K562 (cell line): ENCODE data around the gene TRIM34. TPM values are rescaled to one million over a fixed set of nuclear protein-coding genes. Genes with fewer than 3 reads are reported as not detected.

Experiments
- ATAC-seq: fragments of 200-7000 bp; cut with Tn5 transposase; 3 replicates; pipeline ENCODE4 v1.9.1; 2020; ENCODE audit warnings: moderate library complexity
- BruUV-seq: library from RNA; stranded (reverse); fragments of 400-500 nt; replicated peaks from 2 replicates; lab custom pipeline; 2021; lab: Mats Ljungman, UMichigan
- CTCF ChIA-PET: fragments of 300-600 bp; formaldehyde crosslinking; extraction: SDS; loops from one replicate; lab custom pipeline; 2021; ENCODE audit warnings: low intra/inter-chr PET ratio; lab: Yijun Ruan, JAX
- POLR2A ChIA-PET: fragments of 300-600, 350-650 bp; sonication (Branson Sonifier 250); formaldehyde crosslinking; extraction: SDS; loops from one replicate; lab custom pipeline; 2021; ENCODE audit warnings: antibody characterized with exemption, inconsistent platforms; lab: Yijun Ruan, JAX
- DNase-seq, 4 experiments: peaks; one replicate each; pipeline versions ENCODE4 v3.0.0 to v3.0.0-alpha.2; 2011 to 2018; ENCODE audit warnings: low spot score in 3 of 4, mixed read lengths in 3 of 4; ENCODE audit errors: extremely low read depth in 1 of 4
- FAIRE-seq: peaks from 2 replicates; lab custom pipeline; 2011; peaks lifted over from hg19 to GRCh38; lab: Jason Lieb, UNC
- H2AFZ ChIP-seq: 2 replicates; pipeline ENCODE4 v1.6.0; 2011; ENCODE audit warnings: low read depth, low read length, control low read depth, inconsistent platforms
- H3K27ac ChIP-seq: fragments of 200-600 bp; 3 replicates; pipeline ENCODE4 v1.8.0; 2011; ENCODE audit warnings: low read depth, mild to moderate bottlenecking, control low read depth, inconsistent platforms, low read length, moderate library complexity, mixed read lengths; ENCODE audit errors: extremely low read depth
- H3K27me3 ChIP-seq, 2 experiments: fragments of 300-600 bp in 1 of 2; 2 replicates in 1 of 2; 3 replicates in 1 of 2; pipeline versions ENCODE4 v1.6.0 to v1.8.0; 2011; ENCODE audit warnings: inconsistent platforms in 2 of 2, low read length in 2 of 2, mild to moderate bottlenecking in 1 of 2, mixed read lengths in 1 of 2, moderate library complexity in 1 of 2; ENCODE audit not compliant: control insufficient read depth in 2 of 2, insufficient read depth in 2 of 2
- H3K36me3 ChIP-seq: fragments of 300-600 bp; 3 replicates; pipeline ENCODE4 v1.8.0; 2011; ENCODE audit warnings: mild to moderate bottlenecking, low read length, inconsistent platforms; ENCODE audit not compliant: control insufficient read depth, insufficient read depth
- H3K4me1 ChIP-seq, 2 experiments: fragments of 200-600 bp in 1 of 2; replicated peaks in 1 of 2; 2 replicates in 1 of 2; 3 replicates in 1 of 2; pipeline versions ENCODE4 v1.5.1 to v1.8.0; 2011; ENCODE audit warnings: inconsistent platforms in 2 of 2, low read length in 2 of 2, mild to moderate bottlenecking in 1 of 2, mixed read lengths in 1 of 2, moderate library complexity in 1 of 2; ENCODE audit not compliant: control insufficient read depth in 2 of 2, insufficient read depth in 2 of 2
- H3K4me2 ChIP-seq: 2 replicates; pipeline ENCODE4 v1.6.1; 2011; ENCODE audit warnings: low read length, control low read depth, inconsistent platforms, mixed read lengths; ENCODE audit not compliant: insufficient read depth
- H3K4me3 ChIP-seq: fragments of 200-600 bp; sonication (generic), shearing (Covaris generic); 2 replicates; pipeline ENCODE4 v1.5.1; 2016; ENCODE audit warnings: control low read depth, inconsistent platforms
- H3K79me2 ChIP-seq: fragments of 200-600 bp; 3 replicates; pipeline ENCODE4 v1.8.0; 2011; ENCODE audit warnings: low read length, inconsistent platforms; ENCODE audit not compliant: control insufficient read depth, insufficient read depth
- H3K9ac ChIP-seq, 2 experiments: 2 replicates each; pipeline versions ENCODE4 v1.6.0 to v1.6.1; 2011; ENCODE audit warnings: low read depth in 2 of 2, low read length in 2 of 2, control low read depth in 1 of 2, inconsistent platforms in 1 of 2, mild to moderate bottlenecking in 1 of 2, mixed read lengths in 1 of 2; ENCODE audit not compliant: insufficient read depth in 1 of 2
- H3K9me1 ChIP-seq: one replicate; pipeline ENCODE4 v1.6.0; 2011; ENCODE audit warnings: inconsistent platforms, mild to moderate bottlenecking, low read length, moderate library complexity; ENCODE audit not compliant: control insufficient read depth, insufficient read depth
- H3K9me3 ChIP-seq: replicated peaks from 2 replicates; pipeline ENCODE4 v1.5.1; 2011; ENCODE audit warnings: low read depth, low read length, inconsistent platforms; ENCODE audit not compliant: control insufficient read depth, insufficient read depth
- H4K20me1 ChIP-seq: replicated peaks from 2 replicates; pipeline ENCODE4 v1.6.1; 2011; ENCODE audit warnings: low read length, inconsistent platforms, mixed read lengths; ENCODE audit not compliant: control insufficient read depth, insufficient read depth
- KLF16 ChIP-seq: IDR thresholded peaks from 2 replicates; pipeline ENCODE4 v1.6.1; 2016; ENCODE audit warnings: antibody characterized with exemption
- WGBS: fragments of 100-300 bp; shearing (Covaris generic); methylation state at CpG from one replicate; pipeline ENCODE4 v1.1.6; 2016; ENCODE audit warnings: low coverage, mixed read lengths; ENCODE audit not compliant: insufficient coverage; ENCODE audit errors: missing lambda C conversion rate; 5-methylcytosine and 5-hydroxymethylcytosine counted together
- in situ Hi-C: fragments of 300-500 bp; cut with MboI; formaldehyde crosslinking; loops from 4 replicates; pipeline ENCODE4 v1.15.0; 2018; ENCODE audit warnings: inconsistent platforms, mixed read lengths
- intact Hi-C: fragments of 100-400 bp; cut with micrococcal nuclease; formaldehyde crosslinking; loops from 2 replicates; pipeline ENCODE4 v1.14.2; 2022
- polyA plus RNA-seq, 8 experiments: library from polyadenylated mRNA; depleted of rRNA in 4 of 8; stranded (reverse) in 5 of 8; unstranded in 3 of 8; fragments of >200 nt; fragmentation: Nextera tagmentation in 2 of 8; fragmentation: Illumina TruSeq in 1 of 8; extraction: Ambion mirVana in 2 of 8; extraction: Trizol in 1 of 8; gene quantifications; 2 replicates each; pipeline versions ENCODE4 v1.2.1 to v1.2.3, GENCODE V29; 2011 to 2014; ENCODE audit warnings: inconsistent platforms in 1 of 8, missing spikeins in 1 of 8
- total RNA-seq, 7 experiments: library from RNA; depleted of rRNA in 6 of 7; stranded (reverse); fragments of >200 nt in 6 of 7; fragmentation: Illumina TruSeq in 2 of 7; extraction: Trizol in 2 of 7; gene quantifications; 2 replicates each; pipeline versions ENCODE4 v1.2.1 to v1.2.3, GENCODE V29; 2011 to 2021; ENCODE audit warnings: low replicate concordance in 1 of 7
- TF ChIP-seq, protein P1 (sequence below): fragments of 450-650 bp; conservative IDR thresholded peaks from 2 replicates; pipeline ENCODE4 v1.6.1; 2016; ENCODE audit warnings: missing genetic modification characterization, low read depth, mild to moderate bottlenecking, control low read depth, missing compliant biosample characterization
- TF ChIP-seq, protein P2 (sequence below), 2 experiments: IDR thresholded peaks; 2 replicates each; pipeline ENCODE4 v1.6.1; 2012; ENCODE audit warnings: improper control_type of control experiment in 2 of 2, low read depth in 2 of 2, low read length in 2 of 2, borderline replicate concordance in 1 of 2
- TF ChIP-seq, protein P3 (sequence below), 3 experiments: IDR thresholded peaks in 2 of 3; conservative IDR thresholded peaks in 1 of 3; 2 replicates each; pipeline ENCODE4 v1.5.1; 2011 to 2012; ENCODE audit warnings: low read length in 3 of 3, mild to moderate bottlenecking in 3 of 3, control low read depth in 2 of 3, improper control_type of control experiment in 1 of 3, inconsistent platforms in 1 of 3, low read depth in 1 of 3, mixed read lengths in 1 of 3, moderate library complexity in 1 of 3; ENCODE audit not compliant: insufficient read depth in 2 of 3

Gene TRIM34
- total and polyA plus RNA-seq, 9 of the 15 experiments (the other 6 are each of a cell fraction or from before 2014, with no cell fraction given) = 0.31 to 2.9 (median 1.3) TPM

DNA sequence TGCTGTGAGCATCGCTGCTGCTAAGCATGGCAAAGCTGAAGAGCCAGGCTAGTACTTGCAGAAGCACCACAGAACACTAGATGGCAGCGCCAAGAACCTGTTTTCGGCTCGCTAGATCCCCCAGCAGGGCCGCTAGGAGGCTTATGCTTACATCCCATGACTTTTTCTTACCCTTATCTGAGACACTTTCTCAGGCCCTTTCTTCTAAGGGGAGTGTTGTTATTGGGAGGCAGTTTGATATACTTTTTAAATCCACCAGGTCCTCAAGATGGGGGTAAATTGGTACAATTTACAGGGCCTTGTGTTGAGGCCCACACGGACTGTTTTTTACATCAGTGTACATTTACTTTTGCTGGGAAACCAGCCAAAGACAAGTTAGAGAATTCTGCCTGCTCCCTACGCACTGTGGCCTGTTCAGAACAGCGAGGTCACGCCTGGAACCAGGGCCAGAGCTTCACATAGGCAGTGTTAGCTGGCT, 24.4 kb upstream of the TRIM34 start:
- FAIRE-seq (peak; percentile 83), DNase-seq (peak; percentile 45 to 91 (median 59)), ATAC-seq (peak; percentile 85)
- CTCF ChIA-PET = interaction anchor here (1.1 kb wide), 1 partner anchor 85 kb away, joined by 5 read pairs; the partner anchor contains the start of gene TRIM5
- peak overlapping the region; percentile 29; the same call in 1 of the 2 replicates for H3K4me2 ChIP-seq
- no peaks in the 10 kb centered on the region for H3K9me1 ChIP-seq
- 15% methylated on average over 9 of the region's 9 CpGs for WGBS
- peaks cover 13 to 18% of the 10 kb centered on the region in 2 experiments; a peak in 4 of 5 replicates for H3K4me1 ChIP-seq
- H3K9ac ChIP-seq = peak overlapping the region; percentile 23 to 66; a peak in 2 of 4 replicates
- H3K9me3 ChIP-seq = no peaks in the 10 kb centered on the region
- POLR2A ChIA-PET = interaction anchor here (1.0 to 1.8 kb wide), 4 partner anchors 9 to 95 kb away, joined by 3 to 8 read pairs (median 4); no protein-coding TSS in a partner anchor
- no peaks in the 10 kb centered on the region for H4K20me1 ChIP-seq
- no peaks in the 10 kb centered on the region for H3K27me3 ChIP-seq
- H2AFZ ChIP-seq = peak overlapping the region; percentile 73
- intact Hi-C loops (loop anchor here (1.0 to 5.0 kb wide), 2 partner anchors 87 to 208 kb away; partner anchors contain the start of genes OR52N2, TRIM22 and TRIM5), in situ Hi-C loops (loop anchor here (10.0 kb wide), 1 partner anchor 284 kb away; the partner anchor contains the start of gene OR52E4)
- no peak overlapping the region for H3K4me3 ChIP-seq
- H3K27ac ChIP-seq = peak overlapping the region; percentile 14; the same call in 2 of the 3 replicates
- H3K36me3 ChIP-seq = peaks cover 5% of the 10 kb centered on the region; the same call in 2 of the 3 replicates
- peaks cover 7% of the 10 kb centered on the region; the same call in 2 of the 3 replicates for H3K79me2 ChIP-seq
- no TSS peak for BruUV-seq
- TF ChIP-seq, protein P1, sequence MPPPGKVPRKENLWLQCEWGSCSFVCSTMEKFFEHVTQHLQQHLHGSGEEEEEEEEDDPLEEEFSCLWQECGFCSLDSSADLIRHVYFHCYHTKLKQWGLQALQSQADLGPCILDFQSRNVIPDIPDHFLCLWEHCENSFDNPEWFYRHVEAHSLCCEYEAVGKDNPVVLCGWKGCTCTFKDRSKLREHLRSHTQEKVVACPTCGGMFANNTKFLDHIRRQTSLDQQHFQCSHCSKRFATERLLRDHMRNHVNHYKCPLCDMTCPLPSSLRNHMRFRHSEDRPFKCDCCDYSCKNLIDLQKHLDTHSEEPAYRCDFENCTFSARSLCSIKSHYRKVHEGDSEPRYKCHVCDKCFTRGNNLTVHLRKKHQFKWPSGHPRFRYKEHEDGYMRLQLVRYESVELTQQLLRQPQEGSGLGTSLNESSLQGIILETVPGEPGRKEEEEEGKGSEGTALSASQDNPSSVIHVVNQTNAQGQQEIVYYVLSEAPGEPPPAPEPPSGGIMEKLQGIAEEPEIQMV (tag) = 0 out of 2 replicates have a peak, but pooled peaks have one; percentile 32
- TF ChIP-seq KLF16 = peak; percentile 40; the same call in 1 of the 2 replicates
- TF ChIP-seq, protein P2, sequence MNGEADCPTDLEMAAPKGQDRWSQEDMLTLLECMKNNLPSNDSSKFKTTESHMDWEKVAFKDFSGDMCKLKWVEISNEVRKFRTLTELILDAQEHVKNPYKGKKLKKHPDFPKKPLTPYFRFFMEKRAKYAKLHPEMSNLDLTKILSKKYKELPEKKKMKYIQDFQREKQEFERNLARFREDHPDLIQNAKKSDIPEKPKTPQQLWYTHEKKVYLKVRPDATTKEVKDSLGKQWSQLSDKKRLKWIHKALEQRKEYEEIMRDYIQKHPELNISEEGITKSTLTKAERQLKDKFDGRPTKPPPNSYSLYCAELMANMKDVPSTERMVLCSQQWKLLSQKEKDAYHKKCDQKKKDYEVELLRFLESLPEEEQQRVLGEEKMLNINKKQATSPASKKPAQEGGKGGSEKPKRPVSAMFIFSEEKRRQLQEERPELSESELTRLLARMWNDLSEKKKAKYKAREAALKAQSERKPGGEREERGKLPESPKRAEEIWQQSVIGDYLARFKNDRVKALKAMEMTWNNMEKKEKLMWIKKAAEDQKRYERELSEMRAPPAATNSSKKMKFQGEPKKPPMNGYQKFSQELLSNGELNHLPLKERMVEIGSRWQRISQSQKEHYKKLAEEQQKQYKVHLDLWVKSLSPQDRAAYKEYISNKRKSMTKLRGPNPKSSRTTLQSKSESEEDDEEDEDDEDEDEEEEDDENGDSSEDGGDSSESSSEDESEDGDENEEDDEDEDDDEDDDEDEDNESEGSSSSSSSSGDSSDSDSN (IDR thresholded peaks at IDR 0.05; ENCODE audit: borderline replicate concordance in 1 of 2, low read depth in 2 of 2, low read length in 2 of 2) = 0 out of 4 replicates have a peak, but pooled peaks of 1 of the 2 experiments have one; percentile 54
- TF ChIP-seq, protein P3, sequence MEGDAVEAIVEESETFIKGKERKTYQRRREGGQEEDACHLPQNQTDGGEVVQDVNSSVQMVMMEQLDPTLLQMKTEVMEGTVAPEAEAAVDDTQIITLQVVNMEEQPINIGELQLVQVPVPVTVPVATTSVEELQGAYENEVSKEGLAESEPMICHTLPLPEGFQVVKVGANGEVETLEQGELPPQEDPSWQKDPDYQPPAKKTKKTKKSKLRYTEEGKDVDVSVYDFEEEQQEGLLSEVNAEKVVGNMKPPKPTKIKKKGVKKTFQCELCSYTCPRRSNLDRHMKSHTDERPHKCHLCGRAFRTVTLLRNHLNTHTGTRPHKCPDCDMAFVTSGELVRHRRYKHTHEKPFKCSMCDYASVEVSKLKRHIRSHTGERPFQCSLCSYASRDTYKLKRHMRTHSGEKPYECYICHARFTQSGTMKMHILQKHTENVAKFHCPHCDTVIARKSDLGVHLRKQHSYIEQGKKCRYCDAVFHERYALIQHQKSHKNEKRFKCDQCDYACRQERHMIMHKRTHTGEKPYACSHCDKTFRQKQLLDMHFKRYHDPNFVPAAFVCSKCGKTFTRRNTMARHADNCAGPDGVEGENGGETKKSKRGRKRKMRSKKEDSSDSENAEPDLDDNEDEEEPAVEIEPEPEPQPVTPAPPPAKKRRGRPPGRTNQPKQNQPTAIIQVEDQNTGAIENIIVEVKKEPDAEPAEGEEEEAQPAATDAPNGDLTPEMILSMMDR (IDR thresholded peaks at IDR 0.05 in 2 of 3, conservative IDR thresholded peaks at IDR 0.05 in 1 of 3; ENCODE audit: insufficient read depth in 2 of 3, low read depth in 1 of 3, low read length in 3 of 3) = peak; percentile 91 to 99 (median 99)
